Stimulated activated CD4-positive, alpha-beta T cell treated with anti-CD3 and anti-CD28 coated beads, Interleukin-1b, Interleukin-23, amount 100 ng/mL, for 1 hour (primary cell): ENCODE measurements around the gene NR2C1.

Experiments
- DNase-seq, 2 donors: peaks; one replicate each; pipeline ENCODE4 v3.0.0-alpha.2; 2020; ENCODE audit warnings: low read depth in 2 of 2

The NR2C1 gene

GRCh38 chr12:95085612-95086011 is 12.2 kb upstream of the NR2C1 start:
- DNase-seq, result no peak

DNA sequence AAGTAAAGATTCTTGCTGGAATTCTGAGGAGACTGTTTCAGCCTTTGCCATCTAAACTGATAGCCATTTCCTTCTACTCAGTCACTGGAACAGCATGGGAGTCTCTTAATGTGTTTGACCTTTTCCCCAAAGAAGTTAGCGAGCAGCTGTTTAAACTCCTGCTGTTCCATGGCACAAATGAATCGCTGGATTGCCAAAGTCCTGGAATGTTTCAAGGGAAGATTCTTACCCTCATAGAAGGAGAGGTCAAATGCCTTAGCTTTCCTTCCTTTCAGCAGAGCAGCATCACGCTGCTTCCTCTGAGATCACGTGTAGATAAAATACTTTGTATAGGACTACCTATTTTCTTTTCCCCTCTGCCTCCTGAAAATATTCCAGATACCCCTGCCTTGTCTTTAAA is 10.5 kb upstream of the NR2C1 start:
- no peak for DNase-seq

- no peak for DNase-seq
Measured at GRCh38 chr12:95083471-95083870, 10.1 kb upstream of the NR2C1 start.

DNA sequence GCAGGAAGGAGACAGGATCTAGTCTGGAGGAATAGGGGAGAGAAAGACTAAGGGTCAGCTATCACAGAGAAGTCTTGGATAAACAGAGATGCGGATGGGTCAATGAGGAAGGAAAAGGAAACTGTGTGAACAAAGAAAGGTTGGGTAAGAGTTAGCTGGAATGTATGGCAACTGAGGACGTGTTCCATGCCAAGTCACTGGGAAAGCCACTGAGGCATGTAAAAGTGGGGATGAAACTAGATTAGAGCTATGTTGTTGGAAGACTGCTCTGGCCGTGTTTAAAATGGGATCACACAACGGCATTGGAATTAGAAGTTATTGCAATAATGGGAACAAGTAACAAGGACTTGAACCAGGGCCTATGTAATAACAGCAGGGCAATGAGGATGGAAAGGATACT is 3.9 kb upstream of the NR2C1 start:
- DNase-seq, result no peak

- no peak for DNase-seq
Measured at GRCh38 chr12:95074766-95075165, 1.3 kb upstream of the NR2C1 start.

DNA sequence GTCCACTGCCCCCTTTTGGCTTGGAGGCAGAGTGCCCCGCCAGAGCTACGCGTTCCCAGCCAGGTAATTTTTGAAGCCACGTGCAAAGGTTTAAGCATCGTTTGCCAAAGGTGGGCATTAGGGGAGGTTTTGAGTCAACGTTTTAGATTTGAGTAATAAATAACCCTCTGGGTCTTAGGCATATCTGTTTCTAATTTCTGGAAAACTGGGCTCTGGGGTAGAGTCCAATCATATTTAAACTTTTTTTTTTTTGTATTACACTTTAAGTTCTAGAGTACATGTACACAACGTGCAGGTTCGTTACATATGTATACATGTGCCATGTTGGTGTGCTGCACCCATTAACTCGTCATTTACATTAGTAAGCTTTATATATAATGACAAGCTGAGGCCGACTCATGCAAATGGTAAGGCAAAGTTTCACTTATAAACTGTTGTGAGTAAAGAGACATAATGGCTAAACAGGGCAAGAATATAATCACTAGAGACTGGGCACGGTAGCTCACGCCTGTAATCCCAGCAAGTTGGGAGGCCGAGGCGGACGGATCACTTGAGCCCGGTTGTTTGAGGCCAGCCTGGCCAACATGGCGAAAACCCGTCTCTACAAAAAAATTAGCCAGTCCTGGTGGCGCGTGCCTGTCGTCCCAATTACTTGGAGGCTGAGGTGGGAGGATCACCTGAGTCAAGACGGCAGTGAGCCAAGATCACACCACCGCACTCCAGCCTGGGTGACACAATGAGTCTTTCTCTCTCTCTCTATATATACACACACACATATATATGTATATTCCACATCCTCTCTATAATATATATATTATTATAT is 491 bp upstream of the NR2C1 start:
- DNase-seq, result no peak

- no peak for DNase-seq
Measured at GRCh38 chr12:95070378-95070777, 3.0 kb downstream of the NR2C1 start.

DNA sequence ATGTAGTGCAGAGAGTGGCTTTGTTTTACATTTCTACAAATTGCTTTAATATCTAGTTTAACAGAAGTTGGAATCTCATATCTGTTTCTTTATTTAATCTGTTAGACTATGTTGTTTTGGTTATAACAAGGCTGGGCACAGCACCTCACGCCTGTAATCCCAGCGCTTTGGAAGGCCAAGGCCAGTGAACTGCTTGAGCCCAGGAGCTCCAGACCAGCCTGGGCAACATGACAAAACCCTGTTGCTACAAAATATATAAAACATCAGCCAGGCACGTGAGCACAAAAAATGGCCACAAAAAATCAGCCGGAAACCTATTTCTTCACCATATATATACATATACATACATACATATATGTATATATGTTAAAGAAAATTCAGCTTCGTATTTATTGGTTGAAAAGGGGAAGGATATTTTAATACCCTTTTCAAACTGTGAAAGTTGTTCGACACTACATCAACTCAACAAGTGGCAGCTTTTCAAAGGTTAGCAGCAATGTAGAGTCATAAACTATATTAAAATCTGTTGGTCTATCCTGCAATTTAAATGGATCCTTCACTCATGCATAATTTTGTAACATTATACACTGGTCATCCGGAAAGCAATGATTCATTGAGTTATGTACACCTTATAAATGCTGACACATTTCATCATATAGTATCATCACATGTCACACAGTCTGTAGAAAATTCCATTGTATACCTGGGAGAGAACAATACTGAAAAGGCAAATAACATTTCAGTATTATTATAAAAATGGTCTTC is 7.1 kb downstream of the NR2C1 start:
- no peak for DNase-seq

- no peak for DNase-seq
Measured at GRCh38 chr12:95060951-95061350, 12.5 kb downstream of the NR2C1 start.

GRCh38 chr12:95059984-95060383 is 13.4 kb downstream of the NR2C1 start:
- no peak for DNase-seq

DNA sequence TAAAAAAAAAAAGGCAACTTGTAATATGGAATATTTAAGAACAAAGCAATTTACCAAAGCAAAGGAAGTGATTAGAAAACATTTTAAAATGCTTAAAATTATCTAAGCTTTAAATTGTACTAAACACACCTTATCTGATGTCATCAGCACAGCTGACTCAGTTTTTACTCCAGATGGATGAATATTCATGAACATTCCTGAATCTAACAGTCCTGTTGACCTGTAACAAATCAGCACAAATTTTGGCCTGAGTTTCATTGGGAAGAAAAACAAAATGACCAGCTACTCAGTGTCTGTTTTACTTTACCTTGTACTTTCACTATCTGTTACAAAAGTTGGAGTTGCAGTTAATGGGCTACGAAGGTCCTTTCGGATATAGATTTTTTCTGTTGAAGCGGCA is 16.0 kb downstream of the NR2C1 start:
- no peak for DNase-seq

DNA sequence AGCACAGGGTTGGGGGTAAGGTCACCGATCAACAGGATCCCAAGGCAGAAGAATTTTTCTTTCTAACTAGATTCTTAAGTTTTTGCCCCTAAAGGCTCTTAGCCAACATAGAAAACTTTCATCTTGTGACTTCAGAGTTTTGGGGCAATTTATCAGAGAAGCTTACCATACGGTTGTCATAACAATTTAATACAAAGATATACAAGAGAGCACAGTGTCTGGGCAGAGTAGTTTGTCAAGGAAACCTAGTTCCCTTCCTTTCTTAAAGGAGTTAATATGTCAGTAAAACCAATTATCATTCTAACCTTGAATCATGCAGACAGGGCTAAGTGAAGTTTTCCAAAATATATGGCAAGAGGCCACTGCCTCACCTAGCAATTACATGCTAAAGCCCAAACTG is 18.4 kb downstream of the NR2C1 start:
- no peak for DNase-seq

GRCh38 chr12:95054206-95054605 is 19.2 kb downstream of the NR2C1 start:
- no peak for DNase-seq

- DNase-seq, result no peak
Measured at GRCh38 chr12:95051241-95051640, 22.2 kb downstream of the NR2C1 start.

DNA sequence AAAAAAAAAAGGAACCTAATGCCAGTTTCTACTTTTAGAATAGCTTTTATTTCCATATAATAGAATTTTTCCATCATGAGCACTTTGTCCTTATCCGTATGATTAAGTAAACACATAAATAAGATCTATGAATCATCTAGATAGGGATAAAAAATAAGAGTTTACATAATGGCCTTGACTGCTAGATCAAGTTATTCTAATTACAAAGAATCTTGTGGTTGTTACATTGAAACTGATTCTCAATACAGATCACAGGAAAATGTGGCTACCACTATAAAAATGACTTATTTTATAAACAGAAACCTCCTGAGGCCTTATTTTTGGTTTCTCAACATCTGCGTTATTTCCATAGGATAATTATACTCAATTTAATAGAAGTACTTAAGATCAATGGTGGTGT is 35.5 kb downstream of the NR2C1 start:
- DNase-seq, result no peak

- no peak for DNase-seq
Measured at GRCh38 chr12:95034750-95035149, 38.7 kb downstream of the NR2C1 start.

DNA sequence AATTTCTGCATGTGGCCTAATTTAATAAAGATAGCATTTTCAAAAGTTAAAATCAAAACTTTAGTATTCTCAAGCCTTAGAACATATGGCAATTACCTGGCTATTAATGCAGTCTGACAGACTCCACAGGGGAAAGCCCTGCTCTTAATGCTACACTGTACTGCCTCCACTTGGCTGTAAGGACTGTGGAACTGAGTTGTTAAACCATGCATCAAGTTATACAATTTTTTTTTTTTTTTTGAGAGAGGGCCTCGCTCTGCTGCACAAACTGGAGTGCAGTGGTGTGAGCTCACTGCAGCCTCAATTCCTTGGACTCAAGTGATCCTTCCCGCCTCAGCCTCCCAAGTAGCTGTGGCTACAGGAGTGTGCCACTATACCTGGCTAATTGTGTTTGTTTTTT is 50.9 kb downstream of the NR2C1 start:
- no peak for DNase-seq

DNA sequence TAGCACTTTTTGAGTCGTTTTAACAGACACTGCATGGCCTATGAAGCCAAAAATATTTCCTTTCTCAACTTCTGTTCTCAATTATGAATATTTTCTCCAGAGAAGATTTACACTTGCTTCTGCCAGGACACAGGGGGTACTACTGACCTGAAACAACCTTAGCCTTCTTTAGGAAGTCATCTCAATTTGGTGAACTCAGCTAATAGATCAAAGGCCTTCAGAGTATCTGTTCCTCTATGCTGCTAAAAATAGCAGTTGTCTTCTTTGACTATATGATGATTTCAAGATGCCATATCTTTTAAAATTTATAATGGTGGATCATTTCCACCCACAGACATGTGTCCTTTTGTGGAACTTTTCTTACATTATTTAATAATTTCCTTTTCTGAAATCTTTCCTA is 55.9 kb downstream of the NR2C1 start:
- DNase-seq, result no peak

DNA sequence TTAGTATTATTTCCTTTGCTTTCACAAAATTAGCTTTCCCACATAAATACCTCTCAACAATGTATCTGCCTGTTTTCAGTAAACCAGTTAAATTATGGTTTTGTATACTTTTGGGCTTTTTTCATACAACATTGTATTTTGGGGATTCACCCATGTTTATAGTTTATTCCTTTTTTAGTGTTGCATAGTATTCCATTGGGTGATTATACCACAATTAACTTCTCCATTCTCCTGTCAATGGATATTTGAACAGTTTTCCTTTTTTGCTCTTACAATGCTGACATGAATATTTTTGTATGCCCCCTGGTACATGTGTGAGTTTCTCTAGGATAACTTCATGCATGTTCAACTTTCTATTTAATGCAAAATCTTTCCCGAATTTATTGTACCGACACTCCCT is 57.3 kb downstream of the NR2C1 start:
- no peak for DNase-seq

GRCh38 chr12:95014554-95014953 is 58.9 kb downstream of the NR2C1 start:
- no peak for DNase-seq

DNA sequence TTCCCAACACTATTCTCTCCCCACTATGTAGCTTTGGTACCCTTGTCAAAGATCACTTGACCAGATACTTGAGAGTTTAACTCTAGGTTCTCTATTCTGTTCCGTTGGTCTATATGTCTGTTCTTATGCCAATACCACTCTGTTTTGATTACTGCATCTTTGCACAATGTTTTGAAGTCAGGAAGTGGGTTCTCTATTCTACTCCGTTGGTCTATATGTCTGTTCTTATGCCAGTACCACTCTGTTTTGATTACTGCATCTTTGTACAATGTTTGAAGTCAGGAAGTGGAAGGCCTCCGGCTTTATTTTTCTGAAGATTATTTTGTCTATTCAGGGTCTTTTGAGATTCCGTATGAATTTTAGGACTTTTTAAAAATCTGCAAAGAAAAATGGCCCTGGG is 67.2 kb downstream of the NR2C1 start:
- DNase-seq, result no peak

DNA sequence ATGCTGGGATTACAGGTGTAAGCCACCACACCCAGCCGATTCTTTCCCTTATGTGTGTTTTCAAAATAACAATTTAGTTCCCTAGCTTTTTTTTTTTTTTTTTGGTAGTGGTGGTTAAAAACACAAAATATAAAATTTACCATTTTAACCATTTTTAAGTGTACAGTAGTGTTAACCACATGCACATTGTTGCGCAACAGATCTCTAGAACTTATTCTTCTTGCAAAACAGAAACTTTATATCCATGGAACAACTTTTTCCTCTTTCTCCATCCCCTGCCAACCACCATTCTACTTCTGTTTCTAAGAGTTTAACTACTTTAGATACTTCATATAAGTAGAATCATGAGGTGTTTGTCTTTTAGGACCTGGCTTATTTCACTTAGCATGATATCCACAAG is 68.8 kb downstream of the NR2C1 start:
- no peak for DNase-seq

GRCh38 chr12:95003921-95004272 is 69.5 kb downstream of the NR2C1 start:
- DNase-seq, result no peak
